Gastroesophageal sphincter (tissue), 4 donors: ENCODE measurements around the gene MEGF6. TPM values are rescaled to one million over a fixed set of nuclear protein-coding genes. Genes with fewer than 3 reads are reported as not detected.

Experiments
- ATAC-seq: fragments of 150-250 bp; one replicate; pipeline ENCODE4 v1.9.1; 2016; ENCODE audit warnings: mild to moderate bottlenecking, moderate library complexity
- H3K27ac ChIP-seq, 4 donors: fragments of 200-600 bp; sonication (generic) in 3 of 4; 1 replicate in 3 of 4; 2 replicates in 1 of 4; pipeline ENCODE4 v1.5.1; 2016 to 2019
- H3K27me3 ChIP-seq: fragments of 200-600 bp; sonication (generic); one replicate; pipeline ENCODE4 v1.5.1; 2019
- H3K36me3 ChIP-seq, 2 donors: fragments of 200-600 bp; sonication (generic); one replicate each; pipeline ENCODE4 v1.5.1; 2019; ENCODE audit warnings: control low read depth in 1 of 2
- H3K4me1 ChIP-seq, 3 donors: fragments of 200-600 bp; sonication (generic); 1 replicate in 2 of 3; 2 replicates in 1 of 3; pipeline ENCODE4 v1.5.1; 2016 to 2019; ENCODE audit warnings: control low read depth in 2 of 3
- H3K4me3 ChIP-seq, 2 donors: fragments of 200-600 bp; sonication (generic); one replicate each; pipeline ENCODE4 v1.5.1; 2019; ENCODE audit warnings: mild to moderate bottlenecking in 1 of 2, moderate library complexity in 1 of 2
- H3K9me3 ChIP-seq, 3 donors: fragments of 200-600 bp; sonication (generic); one replicate each; pipeline ENCODE4 v1.5.1; 2017 to 2019; ENCODE audit warnings: control low read depth in 2 of 3
- EP300 ChIP-seq: sonication (generic); formaldehyde crosslinking; IDR thresholded peaks from one replicate; pipeline ENCODE4 v1.6.1; 2017; ENCODE audit warnings: antibody characterized with exemption, mild to moderate bottlenecking
- POLR2A ChIP-seq, 2 donors: fragments of 450-650 bp; IDR thresholded peaks; one replicate each; pipeline ENCODE4 v1.6.1; 2017; ENCODE audit warnings: antibody characterized with exemption in 2 of 2, mild to moderate bottlenecking in 2 of 2, moderate library complexity in 1 of 2
- POLR2AphosphoS5 ChIP-seq: sonication (generic); formaldehyde crosslinking; IDR thresholded peaks from one replicate; pipeline ENCODE4 v1.6.1; 2017; ENCODE audit warnings: antibody characterized with exemption
- WGBS, 2 donors: methylation state at CpG; one replicate each; pipeline ENCODE4 v1.1.5; 2018; ENCODE audit warnings: low coverage in 1 of 2; 5-methylcytosine and 5-hydroxymethylcytosine counted together
- total RNA-seq, 4 donors: library from RNA; depleted of rRNA; stranded (reverse); fragments of >200 nt; gene quantifications; one replicate each; pipeline ENCODE4 v1.1.0, GENCODE V29; 2016
- TF ChIP-seq, protein P1 (sequence below), 4 experiments: fragments of 200-600 bp in 2 of 4; fragments of 450-650 bp in 2 of 4; sonication (generic) in 1 of 4; IDR thresholded peaks; one replicate each; pipeline ENCODE4 v1.5.1; 2017 to 2019; ENCODE audit warnings: antibody characterized with exemption in 4 of 4, mild to moderate bottlenecking in 2 of 4, moderate library complexity in 2 of 4

MEGF6 gene
- total RNA-seq, 4 donors from 2014 or later: 4.7 to 15.5 (median 10.8) TPM

- Histone ChIP-seq H3K9me3 (no peaks in the 10 kb centered on the region), H3K4me3 (no peak overlapping the region), H3K27ac (no peak overlapping the region), H3K36me3 (no peaks in the 10 kb centered on the region), H3K27me3 (peaks cover 62% of the 10 kb centered on the region), H3K4me1 (peaks cover 0 to 21% (median 10%) of the 10 kb centered on the region in 3 donors)
- ATAC-seq: no peak
- TF ChIP-seq POLR2AphosphoS5: no peak
- WGBS, 2 donors: 100% methylated on average over 3 of the region's 24 CpGs; no CpG with 5 or more reads in 1 of the 2 donors
Observed at GRCh38 chr1:3525551-3526482, 85.5 kb downstream of the MEGF6 start.

GRCh38 chr1:3524556-3525203 is 86.6 kb downstream of the MEGF6 start:
- Histone ChIP-seq H3K36me3 (no peaks in the 10 kb centered on the region), H3K27ac (no peak overlapping the region), H3K9me3 (no peaks in the 10 kb centered on the region), H3K4me3 (no peak overlapping the region), H3K4me1 (peaks cover 0 to 9% (median 0%) of the 10 kb centered on the region in 3 donors), H3K27me3 (peaks cover 51% of the 10 kb centered on the region)
- ATAC-seq: no peak
- TF ChIP-seq POLR2A (IDR thresholded peaks at IDR 0.05): no peak
- TF ChIP-seq POLR2AphosphoS5: no peak
- TF ChIP-seq, protein P1, sequence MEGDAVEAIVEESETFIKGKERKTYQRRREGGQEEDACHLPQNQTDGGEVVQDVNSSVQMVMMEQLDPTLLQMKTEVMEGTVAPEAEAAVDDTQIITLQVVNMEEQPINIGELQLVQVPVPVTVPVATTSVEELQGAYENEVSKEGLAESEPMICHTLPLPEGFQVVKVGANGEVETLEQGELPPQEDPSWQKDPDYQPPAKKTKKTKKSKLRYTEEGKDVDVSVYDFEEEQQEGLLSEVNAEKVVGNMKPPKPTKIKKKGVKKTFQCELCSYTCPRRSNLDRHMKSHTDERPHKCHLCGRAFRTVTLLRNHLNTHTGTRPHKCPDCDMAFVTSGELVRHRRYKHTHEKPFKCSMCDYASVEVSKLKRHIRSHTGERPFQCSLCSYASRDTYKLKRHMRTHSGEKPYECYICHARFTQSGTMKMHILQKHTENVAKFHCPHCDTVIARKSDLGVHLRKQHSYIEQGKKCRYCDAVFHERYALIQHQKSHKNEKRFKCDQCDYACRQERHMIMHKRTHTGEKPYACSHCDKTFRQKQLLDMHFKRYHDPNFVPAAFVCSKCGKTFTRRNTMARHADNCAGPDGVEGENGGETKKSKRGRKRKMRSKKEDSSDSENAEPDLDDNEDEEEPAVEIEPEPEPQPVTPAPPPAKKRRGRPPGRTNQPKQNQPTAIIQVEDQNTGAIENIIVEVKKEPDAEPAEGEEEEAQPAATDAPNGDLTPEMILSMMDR (IDR thresholded peaks at IDR 0.05): no peak
- no peak for TF ChIP-seq EP300
- WGBS, 2 donors: 71 to 86% methylated on average over 9 to 13 of the region's 20 CpGs

DNA sequence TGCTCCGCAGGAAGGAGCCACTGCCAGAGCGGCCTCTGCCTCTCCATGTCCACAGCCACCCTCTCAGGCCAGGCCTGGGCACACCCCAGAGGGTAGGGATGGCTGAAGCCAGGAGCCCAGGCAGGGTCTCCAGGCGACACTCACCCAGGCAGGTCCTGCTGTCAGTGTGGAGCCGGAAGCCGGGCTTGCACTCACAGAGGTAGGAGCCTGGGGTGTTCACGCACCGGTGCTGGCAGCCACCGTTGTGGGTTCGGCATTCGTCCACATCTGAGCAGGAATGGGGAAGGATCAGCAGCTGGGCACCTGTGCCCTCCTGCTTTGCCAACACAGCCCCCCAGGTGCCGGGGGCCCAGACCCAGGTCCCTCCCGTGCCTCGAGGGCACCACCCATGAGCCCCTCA is 87.3 kb downstream of the MEGF6 start:
- Histone ChIP-seq H3K27ac (no peak overlapping the region), H3K4me1 (peaks cover 0 to 2% (median 0%) of the 10 kb centered on the region in 3 donors), H3K36me3 (no peaks in the 10 kb centered on the region), H3K4me3 (no peak overlapping the region), H3K9me3 (no peaks in the 10 kb centered on the region), H3K27me3 (peaks cover 44% of the 10 kb centered on the region)
- no peak for ATAC-seq
- no CpG with 5 or more reads among the region's 13 CpGs for WGBS, 2 donors
- TF ChIP-seq EP300: no peak
- TF ChIP-seq, protein P1 (IDR thresholded peaks at IDR 0.05): no peak
- TF ChIP-seq POLR2A (IDR thresholded peaks at IDR 0.05): no peak
- no peak for TF ChIP-seq POLR2AphosphoS5

- H3K36me3 ChIP-seq: no peaks in the 10 kb centered on the region
- H3K9me3 ChIP-seq: no peaks in the 10 kb centered on the region
- no peak overlapping the region for H3K4me3 ChIP-seq
- ATAC-seq: no peak
- TF ChIP-seq POLR2A (IDR thresholded peaks at IDR 0.05) (no peak), EP300 (no peak), POLR2AphosphoS5 (no peak)
- TF ChIP-seq, protein P1 (IDR thresholded peaks at IDR 0.05): no peak
- no peak overlapping the region for H3K27ac ChIP-seq
- WGBS, 2 donors: 100% methylated on average over 1 of the region's 19 CpGs; no CpG with 5 or more reads in 1 of the 2 donors
- no peaks in the 10 kb centered on the region for H3K4me1 ChIP-seq
- peaks cover 32% of the 10 kb centered on the region for H3K27me3 ChIP-seq
Observed at GRCh38 chr1:3522564-3523265, 88.6 kb downstream of the MEGF6 start.

- WGBS, 2 donors: 100% methylated on average over 1 of the region's 13 CpGs; no CpG with 5 or more reads in 1 of the 2 donors
- H3K4me1 ChIP-seq: no peaks in the 10 kb centered on the region
- no peaks in the 10 kb centered on the region for H3K9me3 ChIP-seq
- ATAC-seq: no peak
- H3K27me3 ChIP-seq: peaks cover 26% of the 10 kb centered on the region
- TF ChIP-seq EP300 (no peak), POLR2AphosphoS5 (no peak), POLR2A (IDR thresholded peaks at IDR 0.05) (no peak)
- TF ChIP-seq, protein P1 (IDR thresholded peaks at IDR 0.05): no peak
- no peaks in the 10 kb centered on the region for H3K36me3 ChIP-seq
- no peak overlapping the region for H3K27ac ChIP-seq
- H3K4me3 ChIP-seq: no peak overlapping the region
Observed at GRCh38 chr1:3522112-3522511, 89.2 kb downstream of the MEGF6 start.
